Kidney epithelial cell (primary cell): ENCODE data around the gene THSD7A. TPM values are rescaled to one million over a fixed set of nuclear protein-coding genes. Genes with fewer than 3 reads are reported as not detected.

Experiments used
- DNase-seq: peaks from one replicate; pipeline ENCODE4 v3.0.0-alpha.2; 2010; ENCODE audit warnings: low read depth
- H3K27me3 ChIP-seq: 2 replicates; pipeline ENCODE4 v1.6.0; 2011; ENCODE audit warnings: low read length; ENCODE audit not compliant: control insufficient read depth, insufficient read depth
- H3K36me3 ChIP-seq: 2 replicates; pipeline ENCODE4 v1.5.1; 2011; ENCODE audit warnings: low read length; ENCODE audit not compliant: control insufficient read depth, insufficient read depth
- H3K4me3 ChIP-seq: 2 replicates; pipeline ENCODE4 v1.5.1; 2011; ENCODE audit warnings: low read depth, mild to moderate bottlenecking, control low read depth, low read length
- CTCF ChIP-seq: IDR thresholded peaks from 2 replicates; pipeline ENCODE4 v1.5.1; 2011; ENCODE audit warnings: mild to moderate bottlenecking, moderate library complexity, low read length, control low read depth, inconsistent platforms; ENCODE audit not compliant: insufficient read depth, poor library complexity, severe bottlenecking
- total RNA-seq: library from RNA; depleted of rRNA; stranded (reverse); fragments of >200 nt; gene quantifications from 2 replicates; pipeline ENCODE4 v1.2.3, GENCODE V29; 2015

Gene THSD7A
- total RNA-seq, 1 donor from 2014 or later = 27.3 TPM

DNA sequence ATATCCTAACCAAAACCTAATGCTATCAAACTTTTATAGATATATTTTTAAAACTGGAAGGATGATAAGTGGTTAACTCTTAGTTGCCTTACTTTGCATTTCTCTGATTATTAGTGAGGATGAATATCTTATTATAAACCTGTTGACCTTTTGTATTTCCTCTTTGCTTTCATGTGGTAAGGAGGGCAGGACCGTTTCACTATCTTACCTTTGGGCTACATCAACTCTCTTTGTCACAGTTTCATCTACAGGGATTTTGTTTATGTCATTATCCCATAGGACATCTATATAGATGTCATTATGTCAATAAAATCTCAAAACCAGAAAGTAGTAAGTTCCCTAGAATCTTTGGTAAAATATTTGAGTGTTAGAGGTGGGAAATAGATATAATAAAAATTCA lies 219.3 kb downstream of the THSD7A start:
- TF ChIP-seq CTCF = no peak

DNA sequence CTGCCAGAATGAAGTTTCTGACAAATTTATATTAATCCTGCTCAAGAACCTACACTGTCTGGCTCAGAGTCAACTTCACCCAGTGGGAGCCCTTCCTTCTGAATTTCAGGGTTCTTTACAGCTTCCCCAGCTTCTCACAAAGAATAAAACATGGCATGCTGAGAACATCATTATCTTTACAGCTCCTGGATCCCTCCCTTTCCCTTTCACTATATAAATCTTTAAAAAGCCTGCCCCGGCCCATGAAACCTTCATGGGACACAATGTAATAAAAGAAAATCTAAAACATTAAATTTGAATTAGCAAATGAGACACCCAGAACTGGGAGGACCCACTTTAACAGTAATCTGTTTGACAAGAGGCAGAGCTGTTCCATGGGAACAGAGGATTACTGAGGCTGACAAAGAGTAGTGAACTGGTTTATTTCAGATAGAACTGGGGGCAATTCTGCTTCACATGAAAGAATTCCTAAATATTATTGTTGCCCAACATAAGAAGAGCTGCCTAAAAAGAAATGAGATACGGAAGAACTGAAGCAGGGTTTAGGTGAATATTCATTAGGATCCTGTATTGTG lies 222.8 kb downstream of the THSD7A start:
- H3K27me3 ChIP-seq = no peaks in the 10 kb centered on the region
- H3K4me3 ChIP-seq = no peak overlapping the region
- no peak for TF ChIP-seq CTCF
- no peak for DNase-seq
- H3K36me3 ChIP-seq = no peaks in the 10 kb centered on the region

More for the DNA sequence above, 219.3 kb downstream of the THSD7A start:
- H3K36me3 ChIP-seq = no peaks in the 10 kb centered on the region
- no peak overlapping the region for H3K4me3 ChIP-seq
- no peaks in the 10 kb centered on the region for H3K27me3 ChIP-seq
- DNase-seq = no peak

- no peaks in the 10 kb centered on the region for H3K27me3 ChIP-seq
- no peaks in the 10 kb centered on the region for H3K36me3 ChIP-seq
- DNase-seq = no peak
- no peak overlapping the region for H3K4me3 ChIP-seq
- no peak for TF ChIP-seq CTCF
These were observed 224.3 kb downstream of the THSD7A start for GRCh38 chr7:11607686-11608085.

DNA sequence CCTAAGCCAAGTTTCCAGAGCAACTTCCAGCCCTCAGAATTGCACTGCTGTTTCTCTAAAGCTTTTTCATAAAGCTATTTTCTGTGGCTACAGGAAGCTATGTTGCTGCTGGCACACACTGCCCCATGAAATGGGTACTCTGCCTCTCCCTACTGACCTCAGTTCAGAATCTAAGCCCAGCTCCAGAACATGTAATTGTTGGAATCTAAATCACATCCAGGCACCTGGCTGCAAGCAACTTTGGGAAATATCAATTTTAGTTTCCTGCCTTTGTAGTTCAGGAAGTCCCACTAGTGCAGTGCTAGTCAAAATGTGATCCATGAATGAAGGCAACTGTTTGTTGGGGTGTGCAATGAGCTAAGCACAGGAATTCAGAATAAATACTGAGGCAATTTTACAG lies 226.2 kb downstream of the THSD7A start:
- no peak for DNase-seq
- Histone ChIP-seq H3K36me3 (no peaks in the 10 kb centered on the region), H3K4me3 (no peak overlapping the region), H3K27me3 (no peaks in the 10 kb centered on the region)
- no peak for TF ChIP-seq CTCF

DNA sequence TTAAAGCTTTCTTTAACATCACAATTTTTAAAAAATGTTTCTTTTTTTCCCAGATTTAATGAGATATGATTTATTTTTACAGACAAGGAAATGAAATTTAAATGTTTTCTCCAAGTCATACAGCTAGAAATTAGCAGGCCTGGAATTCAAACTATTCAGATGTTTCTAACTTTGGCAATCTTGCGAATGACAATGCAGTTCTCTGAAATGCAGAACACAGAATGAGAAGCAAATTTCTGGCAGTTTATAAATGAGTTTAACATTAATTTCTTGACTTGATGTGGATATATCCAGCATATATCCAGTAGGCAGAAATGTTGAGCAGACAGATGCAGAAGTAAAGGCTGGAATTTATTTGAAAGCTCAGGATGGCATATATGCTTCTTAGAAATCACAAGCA lies 227.5 kb downstream of the THSD7A start:
- DNase-seq = no peak
- Histone ChIP-seq H3K27me3 (no peaks in the 10 kb centered on the region), H3K36me3 (no peaks in the 10 kb centered on the region), H3K4me3 (no peak overlapping the region)
- TF ChIP-seq CTCF = no peak

- DNase-seq = no peak
- Histone ChIP-seq H3K36me3 (no peaks in the 10 kb centered on the region), H3K4me3 (no peak overlapping the region), H3K27me3 (no peaks in the 10 kb centered on the region)
- no peak for TF ChIP-seq CTCF
These were observed 230.2 kb downstream of the THSD7A start for GRCh38 chr7:11601761-11602160.
